H1 (cell line): Measurements from ENCODE around the gene CYTL1. TPM values are rescaled to one million over a fixed set of nuclear protein-coding genes. Genes with fewer than 3 reads are reported as not detected.

Source experiments
- BRCA1 ChIP-seq: IDR thresholded peaks from 2 replicates; pipeline ENCODE4 v1.6.1; 2012; ENCODE audit warnings: low read depth, low read length, improper control_type of control experiment
- CBX5 ChIP-seq: fragments of 300-800, 300-1000 bp; sonication (generic); IDR thresholded peaks from 2 replicates; pipeline ENCODE4 v1.7.1; 2016; ENCODE audit warnings: antibody characterized with exemption, low read length, low read depth
- EP300 ChIP-seq, 2 experiments: IDR thresholded peaks; 1 replicate in 1 of 2; 2 replicates in 1 of 2; pipeline ENCODE4 v1.6.1; 2011 to 2012; ENCODE audit warnings: low read depth in 2 of 2, low read length in 2 of 2, mild to moderate bottlenecking in 2 of 2, borderline replicate concordance in 1 of 2, inconsistent platforms in 1 of 2, moderate library complexity in 1 of 2
- HDAC6 ChIP-seq: IDR thresholded peaks from one replicate; pipeline ENCODE4 v1.7.1; 2012; ENCODE audit warnings: low read depth, mild to moderate bottlenecking, inconsistent platforms, low read length, moderate library complexity
- POU5F1 ChIP-seq: IDR thresholded peaks from 2 replicates; pipeline ENCODE4 v1.6.1; 2011; ENCODE audit warnings: low read depth, mild to moderate bottlenecking, low read length, moderate library complexity
- SIN3A ChIP-seq, 2 experiments: IDR thresholded peaks in 1 of 2; conservative IDR thresholded peaks in 1 of 2; 2 replicates each; pipeline ENCODE4 v1.6.1; 2011 to 2012; ENCODE audit warnings: low read length in 2 of 2, improper control_type of control experiment in 1 of 2, low read depth in 1 of 2, mild to moderate bottlenecking in 1 of 2
- polyA plus RNA-seq, 7 experiments: library from polyadenylated mRNA; depleted of rRNA in 3 of 7; stranded (reverse) in 5 of 7; unstranded in 2 of 7; fragments of >200 nt in 5 of 7; fragments of 200-250 nt in 2 of 7; gene quantifications; 1 replicate in 5 of 7; 2 replicates in 1 of 7; 4 replicates in 1 of 7; pipeline versions ENCODE4 v1.2.1 to v1.2.3, GENCODE V29; 2011 to 2013; ENCODE audit warnings: missing spikeins in 2 of 7, mixed read lengths in 2 of 7
- total RNA-seq: library from RNA; stranded (reverse); fragmentation: NEBNext Ultra II Directional; extraction: Animal tissue kit (Norgen Biotek cat#: 25700); gene quantifications from 2 replicates; pipeline ENCODE4 v1.2.1, GENCODE V29; 2021

CYTL1 gene
- total and polyA plus RNA-seq, 2 of the 8 experiments (the other 6 are each of a cell fraction or from before 2014, with no cell fraction given): 8.6 to 9.8 TPM

DNA sequence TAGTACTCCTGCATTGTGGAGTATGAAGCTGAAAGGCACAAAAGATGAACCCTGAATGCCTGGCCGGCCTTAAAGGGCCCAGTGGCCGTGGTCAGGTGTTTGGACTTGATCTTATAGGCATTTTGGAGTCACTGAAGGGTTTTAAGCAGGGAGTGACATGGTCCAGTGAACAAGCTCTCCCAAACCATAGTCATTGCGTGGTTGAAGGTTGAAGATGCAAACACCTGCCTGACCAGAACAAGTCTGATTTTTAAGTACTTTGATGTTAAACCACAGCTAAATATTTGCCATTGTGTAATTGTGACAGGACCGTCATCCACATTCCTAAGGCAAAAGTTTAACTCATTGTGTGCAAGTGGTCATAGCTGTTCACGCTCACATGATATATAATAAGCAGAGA lies 35.3 kb upstream of the CYTL1 start (continued):
- no peak for TF ChIP-seq HDAC6
- no peak for TF ChIP-seq CBX5
- no peak for TF ChIP-seq EP300 (IDR thresholded peaks at IDR 0.05; ENCODE audit: borderline replicate concordance in 1 of 2, low read depth in 2 of 2, low read length in 2 of 2)
- no peak for TF ChIP-seq POU5F1
- no peak for TF ChIP-seq SIN3A (conservative IDR thresholded peaks at IDR 0.05 in 1 of 2, IDR thresholded peaks at IDR 0.05 in 1 of 2; ENCODE audit: low read depth in 1 of 2, low read length in 2 of 2)
- TF ChIP-seq BRCA1: no peak
- TF ChIP-seq, all 59 proteins: peak for 0
